ENCODE data around the gene USP43.

Gene USP43

DNA sequence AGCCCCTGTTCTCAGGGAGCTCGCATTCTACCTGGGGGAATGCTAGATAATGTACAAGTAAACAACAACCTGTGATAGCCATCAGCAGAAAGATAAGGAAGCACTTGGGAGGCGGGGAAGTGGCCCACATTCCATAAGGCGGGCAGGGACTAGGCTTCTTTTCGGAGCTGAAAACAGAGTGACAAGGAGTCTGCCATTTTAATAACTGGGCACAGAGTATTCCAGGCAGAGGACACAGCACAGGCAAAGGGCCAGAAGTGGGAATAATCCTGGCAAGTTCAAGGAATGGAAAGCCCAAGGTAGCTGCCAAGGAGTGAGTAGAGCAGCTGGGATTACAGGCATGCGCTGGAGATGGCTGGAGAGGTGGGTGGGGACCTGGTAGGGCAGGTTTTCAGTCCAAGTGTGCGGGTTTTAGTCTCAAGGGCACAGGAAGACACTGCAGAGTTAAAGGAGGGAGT, 24.3 kb downstream of the USP43 start:
- no peak overlapping the region for H3K4me3 Mint-ChIP-seq
- H3K27ac Mint-ChIP-seq = no peak overlapping the region
- H3K4me1 Mint-ChIP-seq = peaks cover 7% of the 10 kb centered on the region
- peaks cover 21% of the 10 kb centered on the region for H3K27me3 Mint-ChIP-seq (ENCODE audit: low read depth)
- peaks cover 14% of the 10 kb centered on the region for H3K36me3 Mint-ChIP-seq (ENCODE audit: low read depth)
- TF ChIP-seq, protein P1, sequence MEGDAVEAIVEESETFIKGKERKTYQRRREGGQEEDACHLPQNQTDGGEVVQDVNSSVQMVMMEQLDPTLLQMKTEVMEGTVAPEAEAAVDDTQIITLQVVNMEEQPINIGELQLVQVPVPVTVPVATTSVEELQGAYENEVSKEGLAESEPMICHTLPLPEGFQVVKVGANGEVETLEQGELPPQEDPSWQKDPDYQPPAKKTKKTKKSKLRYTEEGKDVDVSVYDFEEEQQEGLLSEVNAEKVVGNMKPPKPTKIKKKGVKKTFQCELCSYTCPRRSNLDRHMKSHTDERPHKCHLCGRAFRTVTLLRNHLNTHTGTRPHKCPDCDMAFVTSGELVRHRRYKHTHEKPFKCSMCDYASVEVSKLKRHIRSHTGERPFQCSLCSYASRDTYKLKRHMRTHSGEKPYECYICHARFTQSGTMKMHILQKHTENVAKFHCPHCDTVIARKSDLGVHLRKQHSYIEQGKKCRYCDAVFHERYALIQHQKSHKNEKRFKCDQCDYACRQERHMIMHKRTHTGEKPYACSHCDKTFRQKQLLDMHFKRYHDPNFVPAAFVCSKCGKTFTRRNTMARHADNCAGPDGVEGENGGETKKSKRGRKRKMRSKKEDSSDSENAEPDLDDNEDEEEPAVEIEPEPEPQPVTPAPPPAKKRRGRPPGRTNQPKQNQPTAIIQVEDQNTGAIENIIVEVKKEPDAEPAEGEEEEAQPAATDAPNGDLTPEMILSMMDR (IDR thresholded peaks at IDR 0.05; ENCODE audit: unreplicated experiment in 3 of 3) = no peak
- peaks cover 11% of the 10 kb centered on the region for H3K9me3 Mint-ChIP-seq

DNA sequence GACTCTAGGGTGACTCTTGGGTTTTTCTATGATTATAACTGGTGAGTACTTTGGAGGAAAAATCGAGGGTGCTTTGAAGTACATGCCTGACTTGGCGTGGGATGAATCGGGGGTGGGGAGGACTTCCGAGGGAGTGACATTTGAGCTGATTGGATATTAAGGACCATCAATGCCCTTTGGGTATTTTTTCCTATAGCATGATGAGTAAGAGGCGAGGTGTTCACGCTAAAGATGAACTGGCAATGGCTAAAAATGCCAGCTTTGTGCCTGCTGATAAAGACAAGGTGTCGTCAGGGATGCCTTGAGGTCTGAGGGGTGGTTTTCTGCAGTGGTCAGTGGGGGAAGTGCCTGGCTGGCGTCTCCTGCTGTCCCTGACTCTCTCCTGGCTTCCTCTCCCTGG, 25.3 kb downstream of the USP43 start:
- Mint-ChIP-seq H3K9me3 (peaks cover 2% of the 10 kb centered on the region), H3K4me1 (peaks cover 7% of the 10 kb centered on the region), H3K27me3 (ENCODE audit: low read depth) (peaks cover 18% of the 10 kb centered on the region), H3K4me3 (no peak overlapping the region), H3K36me3 (ENCODE audit: low read depth) (peaks cover 4% of the 10 kb centered on the region), H3K27ac (no peak overlapping the region)
- TF ChIP-seq, protein P1 (IDR thresholded peaks at IDR 0.05; ENCODE audit: unreplicated experiment in 3 of 3) = no peak

DNA sequence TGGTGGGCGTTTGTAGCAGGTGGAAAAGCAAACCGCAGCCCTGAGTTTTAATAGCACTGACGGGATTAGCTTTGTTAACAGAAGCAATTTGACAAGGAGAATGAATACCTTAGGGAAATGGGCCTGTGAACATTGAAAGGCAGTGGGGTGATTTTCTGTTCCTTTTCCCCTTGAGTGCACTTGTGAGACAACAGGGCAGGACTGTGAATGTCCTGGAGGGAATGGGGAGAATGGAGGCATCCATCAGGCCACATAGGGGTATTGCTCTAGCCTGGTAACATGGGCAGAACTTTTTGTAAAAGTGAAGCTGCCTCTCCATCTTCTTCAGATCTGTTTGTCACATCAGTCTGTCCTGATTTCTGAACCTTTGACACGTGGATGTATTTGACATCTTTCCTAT, 26.2 kb downstream of the USP43 start:
- H3K27me3 Mint-ChIP-seq (ENCODE audit: low read depth) = peaks cover 18% of the 10 kb centered on the region
- H3K4me1 Mint-ChIP-seq = peaks cover 7% of the 10 kb centered on the region
- H3K9me3 Mint-ChIP-seq = no peaks in the 10 kb centered on the region
- TF ChIP-seq, protein P1 (IDR thresholded peaks at IDR 0.05; ENCODE audit: unreplicated experiment in 3 of 3) = no peak
- peaks cover 3% of the 10 kb centered on the region for H3K36me3 Mint-ChIP-seq (ENCODE audit: low read depth)
- H3K27ac Mint-ChIP-seq = no peak overlapping the region
- no peak overlapping the region for H3K4me3 Mint-ChIP-seq

DNA sequence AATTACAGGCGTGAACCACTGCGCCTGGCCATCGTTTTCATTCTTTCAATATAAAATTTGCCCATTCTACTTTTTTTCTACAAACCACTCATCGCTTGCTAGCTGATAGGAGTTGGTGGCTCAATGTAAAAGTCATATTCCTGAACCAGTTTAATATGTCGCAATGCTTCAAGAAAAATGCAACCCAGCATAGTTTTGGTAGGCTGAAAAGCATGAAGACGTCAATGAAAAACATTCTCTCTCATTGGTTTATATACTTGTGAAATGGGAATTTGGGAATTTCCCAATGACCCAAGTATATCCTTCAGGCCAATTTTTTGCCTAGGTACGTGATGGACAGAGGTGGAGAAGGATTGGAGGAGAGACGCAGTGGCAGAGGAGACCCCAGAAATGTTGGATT, 26.9 kb downstream of the USP43 start:
- no peak overlapping the region for H3K4me3 Mint-ChIP-seq
- TF ChIP-seq, protein P1 (IDR thresholded peaks at IDR 0.05; ENCODE audit: unreplicated experiment in 3 of 3) = no peak
- H3K9me3 Mint-ChIP-seq = no peaks in the 10 kb centered on the region
- peaks cover 18% of the 10 kb centered on the region for H3K27me3 Mint-ChIP-seq (ENCODE audit: low read depth)
- no peak overlapping the region for H3K27ac Mint-ChIP-seq
- peaks cover 7% of the 10 kb centered on the region for H3K4me1 Mint-ChIP-seq
- H3K36me3 Mint-ChIP-seq (ENCODE audit: low read depth) = peaks cover 3% of the 10 kb centered on the region

DNA sequence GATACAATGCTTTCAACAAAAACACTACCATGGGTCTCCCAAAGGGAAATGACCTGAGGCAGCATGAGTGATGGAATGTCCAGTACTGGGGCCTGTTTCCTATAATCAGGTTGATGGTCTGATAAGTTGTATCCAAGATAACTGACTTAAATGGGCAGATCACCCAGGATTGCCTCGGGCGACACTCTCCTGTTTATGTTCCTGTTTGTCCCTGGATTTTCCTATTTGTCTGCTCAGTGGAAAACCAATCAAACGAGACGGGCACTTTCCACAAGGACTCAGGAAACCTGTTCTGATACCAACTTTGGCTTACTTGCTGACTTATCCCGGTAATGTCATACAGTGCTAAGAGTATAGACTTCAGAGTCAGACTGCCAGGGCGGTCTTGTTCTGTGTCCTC, 27.4 kb downstream of the USP43 start:
- peaks cover 3% of the 10 kb centered on the region for H3K36me3 Mint-ChIP-seq (ENCODE audit: low read depth)
- H3K9me3 Mint-ChIP-seq = no peaks in the 10 kb centered on the region
- peaks cover 7% of the 10 kb centered on the region for H3K4me1 Mint-ChIP-seq
- H3K27ac Mint-ChIP-seq = no peak overlapping the region
- TF ChIP-seq, protein P1 (IDR thresholded peaks at IDR 0.05; ENCODE audit: unreplicated experiment in 3 of 3) = no peak
- H3K27me3 Mint-ChIP-seq (ENCODE audit: low read depth) = peaks cover 18% of the 10 kb centered on the region
- H3K4me3 Mint-ChIP-seq = no peak overlapping the region

DNA sequence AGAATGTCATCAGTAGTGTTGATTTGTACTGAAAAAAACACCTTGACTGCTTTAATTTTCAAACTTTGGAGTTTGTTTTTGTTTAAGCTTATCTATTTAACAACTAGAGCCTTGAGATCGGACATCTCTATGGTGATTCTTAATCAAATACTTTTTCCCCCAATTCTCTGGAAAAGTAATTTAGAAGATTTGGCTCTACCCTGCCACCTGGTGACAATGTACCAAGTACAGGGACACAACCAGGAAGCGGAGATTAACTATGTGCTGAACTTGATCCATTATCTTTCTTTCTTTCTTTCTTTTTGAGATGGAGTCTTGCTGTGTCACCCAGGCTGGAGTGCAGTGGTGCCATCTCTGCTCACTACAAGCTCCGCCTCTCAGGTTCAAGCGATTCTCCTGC, 30.8 kb downstream of the USP43 start:
- H3K4me1 Mint-ChIP-seq = no peaks in the 10 kb centered on the region
- no peak overlapping the region for H3K27ac Mint-ChIP-seq
- TF ChIP-seq, protein P1 (IDR thresholded peaks at IDR 0.05; ENCODE audit: unreplicated experiment in 3 of 3) = peak; percentile 26 to 51 (median 34)
- peaks cover 24% of the 10 kb centered on the region for H3K36me3 Mint-ChIP-seq (ENCODE audit: low read depth)
- no peak overlapping the region for H3K4me3 Mint-ChIP-seq
- H3K27me3 Mint-ChIP-seq (ENCODE audit: low read depth) = peaks cover 5% of the 10 kb centered on the region
- peaks cover 13% of the 10 kb centered on the region for H3K9me3 Mint-ChIP-seq

All from nephron (organoid).